ENCODE results near the gene XRCC3. TPM values are rescaled to one million over a fixed set of nuclear protein-coding genes. Genes with fewer than 3 reads are reported as not detected.

Gene XRCC3
- total and polyA plus RNA-seq, 2 experiments from 2014 or later: 20.4 to 72.9 TPM

GRCh38 chr14:103685276-103686211, 29.7 kb downstream of the XRCC3 start:
- no peak overlapping the region for H2AFZ ChIP-seq
- Mint-ChIP-seq H3K4me3 (no peak overlapping the region), H3K36me3 (ENCODE audit: low read depth) (peaks cover 56% of the 10 kb centered on the region), H3K27me3 (ENCODE audit: insufficient read depth, low read depth, poor library complexity) (peaks cover 10% of the 10 kb centered on the region), H3K4me1 (peaks cover 3% of the 10 kb centered on the region; the same call in 2 of the 3 replicates), H3K27ac (no peak overlapping the region), H3K9me3 (no peaks in the 10 kb centered on the region)
- no peaks in the 10 kb centered on the region for H3K27me3 ChIP-seq (ENCODE audit: insufficient read depth)
- H3K27ac ChIP-seq (ENCODE audit: low read depth): 0 out of 2 replicates have a peak overlapping the region, but pooled peaks have one; percentile 19
- H4K20me1 ChIP-seq (replicated peaks; ENCODE audit: insufficient read depth): peaks cover 39% of the 10 kb centered on the region
- ATAC-seq (no peak), DNase-seq (ENCODE audit: low spot score) (no peak)
- H3K36me3 ChIP-seq (ENCODE audit: insufficient read depth): peaks cover 50% of the 10 kb centered on the region
- no peaks in the 10 kb centered on the region for H3K4me1 ChIP-seq (ENCODE audit: insufficient read depth)
- H3K79me2 ChIP-seq (replicated peaks; ENCODE audit: insufficient read depth): peaks cover 36% of the 10 kb centered on the region
- H3K4me2 ChIP-seq: no peak overlapping the region
- no peaks in the 10 kb centered on the region for H3K9me2 ChIP-seq (ENCODE audit: insufficient read depth)
- TF ChIP-seq EZH2 (IDR thresholded peaks at IDR 0.05; ENCODE audit: low read depth, unreplicated experiment): no peak
- no peak for TF ChIP-seq STAT1 (IDR thresholded peaks at IDR 0.05; ENCODE audit: unreplicated experiment)
- no peak for TF ChIP-seq ZNF331 (CRISPR knock-in tag; IDR thresholded peaks at IDR 0.05; ENCODE audit: low read depth)
- no peak for TF ChIP-seq ZNF114 (CRISPR knock-in tag; IDR thresholded peaks at IDR 0.05)
- no peak for TF ChIP-seq EZH2phosphoT487 (IDR thresholded peaks at IDR 0.05; ENCODE audit: unreplicated experiment)
- no peak for TF ChIP-seq ZNF462 (CRISPR knock-in tag; IDR thresholded peaks at IDR 0.05)
- TF ChIP-seq POLR2AphosphoS5 (IDR thresholded peaks at IDR 0.05; ENCODE audit: low read depth): no peak
- TF ChIP-seq CTCF (conservative IDR thresholded peaks at IDR 0.05; ENCODE audit: low read depth in 2 of 2): no peak
- no peak for TF ChIP-seq CREB1 (CRISPR knock-in tag; IDR thresholded peaks at IDR 0.05; ENCODE audit: low read depth)
- TF ChIP-seq JUNB (IDR thresholded peaks at IDR 0.05; ENCODE audit: unreplicated experiment): no peak
- no peak for TF ChIP-seq REST (IDR thresholded peaks at IDR 0.05; ENCODE audit: unreplicated experiment)
- TF ChIP-seq NANOG (IDR thresholded peaks at IDR 0.05; ENCODE audit: borderline replicate concordance): no peak
- no peak for TF ChIP-seq ETS1 (IDR thresholded peaks at IDR 0.05)
- H3K4me3 ChIP-seq: no peak overlapping the region
- H3F3A ChIP-seq (replicated peaks; ENCODE audit: low read depth): peaks cover 5% of the 10 kb centered on the region; the same call in 1 of the 2 replicates

All from GM23338 (cell line).